ENCODE data around the gene GPC3. TPM values are rescaled to one million over a fixed set of nuclear protein-coding genes. Genes with fewer than 3 reads are reported as not detected.
A peak's percentile ranks its signal among the peaks of the same experiment; 100 is the strongest.

Gene GPC3
- polyA plus RNA-seq, 10 donors = 333 to 857 (median 404) TPM

DNA sequence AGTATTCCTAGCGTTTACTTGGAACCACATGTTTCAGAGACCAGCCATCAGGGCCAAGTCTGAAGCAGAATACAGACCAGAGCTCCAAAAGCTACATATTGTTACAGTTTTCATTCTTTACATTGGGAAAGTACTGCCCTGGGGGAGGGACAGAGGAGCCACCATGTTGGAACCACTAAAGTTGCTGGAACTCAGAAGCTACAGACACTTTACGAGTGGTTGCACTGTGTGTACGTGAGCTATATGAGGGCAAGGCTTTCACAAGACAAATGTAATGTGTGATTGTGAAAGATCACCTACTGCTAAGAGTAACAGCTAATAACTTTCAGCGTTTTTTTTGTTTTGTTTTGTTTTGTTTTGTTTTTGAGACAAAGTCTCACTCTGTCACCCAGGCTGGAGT lies 11.7 kb downstream of the GPC3 start:
- no peak for DNase-seq

DNA sequence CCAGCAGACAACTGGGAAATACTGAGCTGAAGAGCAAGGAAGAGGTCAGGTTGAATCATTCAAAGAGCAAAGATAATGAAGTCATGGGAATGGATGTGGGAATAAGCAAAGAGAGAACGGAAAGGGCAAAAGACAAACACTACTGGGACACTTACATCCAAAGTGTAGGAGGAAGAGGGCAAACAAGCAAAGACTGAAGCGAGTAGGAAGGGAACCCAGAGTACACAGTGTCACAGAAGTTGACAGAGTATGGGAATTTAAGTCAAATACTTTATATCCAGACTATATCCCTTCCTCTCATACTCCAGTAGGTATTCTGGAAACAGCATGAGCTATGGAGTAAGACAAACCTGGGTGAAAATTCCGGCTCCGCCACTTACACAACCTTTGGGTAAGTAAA lies 12.5 kb downstream of the GPC3 start:
- DNase-seq = no peak

DNA sequence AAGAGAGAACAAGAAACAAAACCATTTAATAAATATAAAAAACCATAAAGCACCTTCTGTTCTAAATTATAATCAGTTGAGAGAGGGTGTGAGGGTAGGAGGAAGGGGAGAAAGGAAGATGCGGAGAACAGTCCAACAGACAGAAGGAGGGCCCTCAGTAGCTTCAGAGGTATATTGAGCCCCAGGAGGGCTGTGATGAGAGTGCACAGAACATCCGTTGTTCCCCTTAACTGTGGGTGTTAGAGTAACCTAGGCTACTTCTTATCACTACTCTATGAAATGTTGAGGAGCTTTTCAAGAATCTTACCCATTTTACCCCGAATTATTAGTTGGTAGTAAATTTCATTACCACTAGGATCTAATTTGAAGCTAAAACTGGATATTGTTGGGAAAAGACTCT lies 13.8 kb downstream of the GPC3 start:
- DNase-seq = no peak

DNA sequence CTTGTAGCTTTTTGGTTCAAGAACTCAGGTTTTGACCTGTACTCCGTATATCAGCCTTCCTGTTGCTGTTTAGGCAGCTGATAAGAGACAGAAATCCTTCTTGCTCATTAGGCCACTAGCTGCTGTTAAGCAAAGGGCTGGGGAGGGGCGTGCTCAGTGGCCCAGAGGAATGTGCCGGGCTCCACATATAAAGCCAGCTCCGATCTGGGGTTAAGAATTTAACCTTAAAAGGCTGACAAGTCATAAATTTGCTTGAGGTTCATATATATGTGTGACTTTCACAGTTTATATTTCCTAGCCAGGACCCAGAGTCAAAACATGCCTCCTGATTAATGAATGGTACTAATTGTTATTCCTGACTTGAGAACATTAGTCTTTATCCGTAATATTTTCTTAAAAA lies 15.3 kb downstream of the GPC3 start:
- no peak for DNase-seq

DNA sequence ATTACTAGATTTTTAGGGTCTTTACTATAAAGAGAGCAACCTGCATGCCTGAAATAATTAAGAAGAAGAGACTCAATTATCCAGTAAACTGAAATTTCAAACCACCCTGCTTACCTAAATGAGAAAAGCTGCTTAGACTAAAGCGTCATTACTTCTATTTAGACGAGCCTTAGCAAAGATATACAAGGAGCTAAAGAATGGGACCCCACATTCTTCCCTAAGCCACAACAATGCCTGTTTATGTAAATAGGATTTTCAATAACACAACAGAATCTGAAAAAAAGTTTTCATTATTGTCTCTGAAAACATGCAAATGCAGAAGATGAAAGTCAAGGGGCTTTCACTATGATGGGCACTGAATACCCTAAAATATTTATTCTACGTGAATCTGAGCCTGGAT lies 16.2 kb downstream of the GPC3 start:
- DNase-seq = no peak

DNA sequence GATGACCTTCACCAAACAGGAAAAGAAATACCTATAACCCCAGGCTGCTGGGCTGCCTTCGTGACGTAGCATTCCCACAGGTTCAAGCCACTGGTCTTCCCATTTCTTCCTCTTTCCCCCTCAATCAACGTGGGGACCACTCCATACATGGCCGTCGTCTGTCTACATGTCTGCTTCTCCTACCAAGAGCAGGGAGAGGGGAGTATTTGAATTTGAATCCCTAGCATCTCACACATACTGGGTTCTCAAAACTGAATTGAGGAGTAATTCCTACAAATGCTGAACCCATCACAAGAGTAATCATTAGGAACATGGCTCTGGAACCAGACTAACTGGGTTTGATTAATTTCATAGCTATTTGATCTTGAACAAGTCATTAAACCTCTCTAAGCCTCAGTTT lies 17.3 kb downstream of the GPC3 start:
- no peak for DNase-seq

DNA sequence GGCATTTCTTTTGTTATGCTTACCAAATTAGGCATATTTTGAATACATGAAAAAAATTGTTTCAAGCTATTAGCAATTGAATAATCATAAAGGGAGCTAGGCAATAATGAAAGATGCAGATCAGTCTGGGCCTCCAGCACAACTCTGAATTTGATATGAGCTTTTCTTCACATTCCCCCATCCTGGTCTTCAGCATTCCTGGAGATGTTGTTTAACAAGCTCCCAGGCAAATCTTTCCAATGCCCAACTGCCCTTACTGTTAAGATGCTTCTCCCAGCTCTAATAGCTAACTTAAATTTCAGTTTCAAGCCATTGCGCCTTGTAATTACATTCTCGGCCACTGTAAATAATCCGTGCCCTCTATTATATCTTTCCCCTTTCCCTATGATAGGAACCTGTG lies 19.2 kb downstream of the GPC3 start:
- DNase-seq = no peak

DNA sequence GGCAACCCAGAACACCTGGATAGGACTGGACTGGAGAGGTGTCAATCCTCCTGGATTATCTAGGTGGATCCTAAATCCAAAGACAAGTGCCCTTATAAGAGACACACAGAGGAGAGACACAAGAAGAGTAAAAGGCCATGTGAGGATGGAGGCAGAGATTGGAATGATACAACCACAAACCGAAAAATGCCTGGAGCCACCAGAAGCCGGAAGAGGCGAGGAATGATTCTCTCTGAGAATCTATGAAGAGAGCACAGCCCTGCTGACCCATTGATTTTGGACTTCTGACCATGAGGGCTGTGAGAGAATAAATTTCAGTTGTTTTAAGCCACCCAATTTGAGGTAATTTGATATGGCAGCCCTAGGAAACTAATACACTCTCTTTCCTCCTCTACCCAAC lies 20.1 kb downstream of the GPC3 start:
- DNase-seq = no peak

DNA sequence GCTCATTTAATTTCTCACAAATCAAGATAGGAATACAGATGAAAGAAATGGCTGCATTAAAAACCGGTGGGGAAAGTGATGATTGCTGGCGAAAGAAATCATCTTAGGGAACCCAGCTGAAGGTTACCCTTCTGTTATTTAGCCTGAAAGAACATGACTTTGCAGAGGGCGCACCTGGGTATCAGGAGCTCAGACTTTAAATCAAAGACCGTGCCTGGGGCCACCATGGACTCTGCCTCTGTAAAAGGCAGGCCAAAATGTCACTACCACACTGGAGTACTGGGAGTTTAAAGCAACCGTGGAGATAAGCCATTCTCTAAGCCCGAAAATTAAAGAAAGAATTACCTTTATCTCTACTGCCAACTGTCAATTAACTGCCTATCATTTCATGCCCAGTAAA lies 24.3 kb downstream of the GPC3 start:
- DNase-seq = no peak

DNA sequence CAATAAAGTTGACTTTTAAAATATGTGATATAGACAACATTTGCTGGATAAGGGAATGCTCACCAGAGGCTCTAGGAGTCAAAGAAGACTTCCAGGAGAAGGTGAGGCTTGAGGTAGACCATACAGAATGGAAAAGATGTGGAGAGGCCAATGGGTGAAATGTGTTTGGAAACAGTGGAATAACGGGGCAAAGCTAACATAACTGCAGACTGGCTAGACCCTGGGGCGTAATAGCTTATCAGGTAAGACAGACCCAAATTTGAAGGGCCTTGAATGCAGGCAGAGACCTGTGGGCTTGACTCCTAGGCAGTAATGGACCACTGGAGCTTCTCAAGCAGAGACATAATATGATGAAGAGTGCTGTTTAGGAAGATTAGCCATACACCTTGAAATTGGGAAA lies 25.4 kb downstream of the GPC3 start:
- DNase-seq = no peak

DNA sequence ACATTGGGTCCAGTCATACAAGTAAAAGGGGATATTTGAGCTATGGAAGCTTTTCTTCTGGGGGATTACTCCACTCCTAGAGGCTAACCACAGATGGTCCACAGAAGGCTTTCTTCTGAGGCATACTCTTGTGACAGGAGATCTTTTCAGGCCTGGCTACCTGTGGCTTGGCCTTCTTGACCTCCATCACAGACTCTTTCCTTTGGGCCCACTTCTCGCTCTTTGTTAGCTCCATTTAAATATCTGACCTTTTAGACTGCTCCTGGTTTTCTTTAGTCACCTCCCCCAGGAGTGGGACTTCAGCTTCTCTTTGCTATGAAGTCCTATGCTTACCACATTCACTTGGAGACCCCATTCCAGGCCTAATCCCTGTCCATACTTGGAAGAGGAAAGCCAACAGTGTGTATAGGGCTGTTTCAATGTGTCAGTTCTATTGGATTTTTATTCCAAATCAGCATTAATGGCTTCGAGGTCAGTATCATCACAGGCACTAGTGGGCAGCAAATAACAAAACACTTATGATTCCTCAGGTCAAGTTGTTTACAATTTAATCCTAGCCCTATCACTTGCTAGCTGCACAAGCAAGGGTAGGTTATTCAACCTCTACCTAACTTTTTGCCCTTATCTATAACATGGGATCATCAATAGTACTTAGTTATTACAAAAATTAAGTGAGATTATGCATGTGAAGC lies 26.3 kb downstream of the GPC3 start:
- DNase-seq = no peak

DNA sequence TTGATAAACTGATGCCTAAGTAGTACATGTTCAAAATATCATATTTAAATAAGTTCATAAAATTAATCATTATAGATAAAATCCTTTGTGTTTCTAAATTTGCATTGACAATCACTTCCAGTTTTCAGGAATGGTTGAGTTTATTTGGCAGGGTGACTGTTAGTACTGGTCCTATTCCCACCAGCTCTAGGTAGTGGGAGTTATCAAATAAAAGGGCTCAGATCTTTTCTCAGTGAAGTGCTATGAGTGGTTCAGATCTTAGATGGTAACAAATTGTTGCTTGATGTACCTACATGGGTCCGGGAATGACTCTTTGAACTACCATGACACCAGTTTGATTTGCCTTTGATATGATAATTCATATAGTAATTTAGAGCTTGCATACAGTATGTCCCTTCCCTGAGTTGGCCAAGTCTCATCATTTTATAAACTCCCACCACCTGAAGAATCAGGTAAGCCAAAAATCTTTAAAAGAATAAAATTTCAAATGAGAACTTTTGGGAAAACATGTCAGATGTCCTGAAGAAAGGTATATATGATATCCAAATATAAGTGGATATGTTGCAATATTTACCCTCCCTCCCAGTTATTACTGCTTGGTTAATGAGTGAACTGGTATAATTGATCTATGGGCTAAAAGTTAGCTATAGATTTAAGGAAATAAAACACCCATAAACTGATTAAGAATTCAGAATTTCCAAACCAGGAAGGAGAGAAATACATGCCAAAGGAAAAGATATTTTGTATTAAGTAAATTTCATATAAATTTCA lies 28.6 kb downstream of the GPC3 start:
- DNase-seq = no peak

DNA sequence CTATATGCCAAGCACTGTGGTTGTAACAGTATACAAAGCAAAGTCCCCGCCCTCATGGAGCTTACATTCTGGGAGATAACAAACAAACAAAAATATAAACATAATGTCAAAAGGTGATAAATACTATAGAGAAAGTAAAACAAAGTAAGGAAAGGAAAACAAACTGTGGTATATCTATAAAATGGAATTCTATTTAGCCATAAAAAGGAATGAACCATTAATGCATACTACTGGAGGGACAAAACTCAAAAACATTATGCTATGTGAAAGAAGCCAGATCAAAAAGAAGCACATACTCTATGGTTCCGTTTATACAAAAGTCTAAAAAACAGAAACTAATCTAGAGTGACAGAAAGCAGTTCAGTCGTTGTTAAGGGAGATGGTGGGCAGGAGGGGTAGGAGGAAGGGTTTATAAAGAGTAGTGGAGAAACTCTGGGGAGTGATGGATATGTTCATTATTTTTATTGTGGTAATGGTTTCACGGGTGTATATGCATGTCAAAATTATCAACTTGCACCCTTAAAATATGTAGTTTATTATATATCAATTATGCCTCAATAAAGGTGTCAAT lies 31.5 kb downstream of the GPC3 start:
- DNase-seq = no peak

DNA sequence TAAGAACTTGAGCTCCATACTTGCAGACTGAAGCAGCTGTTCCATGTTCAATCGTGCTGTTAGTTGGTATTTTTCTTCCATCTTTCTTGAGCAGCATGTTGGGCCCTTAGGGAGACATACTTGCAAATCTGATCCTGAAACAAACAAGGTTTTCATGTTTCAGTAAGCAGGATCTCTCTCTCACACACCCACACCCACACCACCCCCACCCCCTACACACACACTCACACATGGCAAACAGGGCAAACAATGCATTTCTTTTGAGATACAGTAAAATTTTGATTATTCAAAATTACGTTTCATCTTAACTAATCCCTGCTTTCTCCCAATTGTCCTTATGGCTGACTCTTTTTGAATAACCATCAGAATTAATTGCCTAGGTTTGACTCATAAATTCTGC lies 32.3 kb downstream of the GPC3 start:
- no peak for DNase-seq

DNA sequence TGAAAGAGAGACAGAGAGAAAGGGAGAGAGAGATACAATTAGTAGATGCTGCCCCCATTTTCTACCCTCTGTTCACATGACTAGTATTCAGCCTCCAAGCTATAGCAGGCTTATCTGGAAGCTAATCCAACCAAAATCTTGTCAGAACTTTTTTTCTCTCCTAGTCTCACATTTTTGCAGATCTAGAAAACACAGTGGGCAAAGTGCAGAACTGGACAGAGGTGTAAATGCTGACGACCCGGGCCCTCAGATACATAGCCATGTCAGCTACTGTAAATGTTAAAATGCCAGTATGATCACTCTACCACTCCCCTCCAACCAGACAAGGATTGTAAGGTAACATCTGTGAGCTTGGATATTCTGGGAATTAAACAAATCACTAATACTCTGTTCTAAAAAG lies 34.3 kb downstream of the GPC3 start:
- DNase-seq = no peak

DNA sequence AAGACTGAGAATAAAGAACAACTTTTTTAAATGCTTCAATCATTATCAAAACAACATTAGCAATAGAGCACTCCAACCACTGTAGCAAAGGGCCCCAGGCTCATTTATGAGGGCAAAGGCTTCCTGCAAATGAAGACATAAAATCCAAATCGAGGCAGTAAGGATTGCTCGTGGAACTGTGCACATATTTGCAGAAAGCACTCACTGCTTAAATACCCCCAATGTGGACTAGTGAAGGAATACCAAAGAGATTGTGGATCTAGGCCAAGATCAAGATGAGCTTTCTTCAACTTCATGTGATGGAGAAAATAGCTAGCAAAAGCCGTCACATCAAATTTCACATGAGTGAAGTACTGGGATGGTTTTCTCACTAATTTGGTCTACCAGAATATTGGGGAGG lies 35.2 kb downstream of the GPC3 start:
- DNase-seq = no peak

DNA sequence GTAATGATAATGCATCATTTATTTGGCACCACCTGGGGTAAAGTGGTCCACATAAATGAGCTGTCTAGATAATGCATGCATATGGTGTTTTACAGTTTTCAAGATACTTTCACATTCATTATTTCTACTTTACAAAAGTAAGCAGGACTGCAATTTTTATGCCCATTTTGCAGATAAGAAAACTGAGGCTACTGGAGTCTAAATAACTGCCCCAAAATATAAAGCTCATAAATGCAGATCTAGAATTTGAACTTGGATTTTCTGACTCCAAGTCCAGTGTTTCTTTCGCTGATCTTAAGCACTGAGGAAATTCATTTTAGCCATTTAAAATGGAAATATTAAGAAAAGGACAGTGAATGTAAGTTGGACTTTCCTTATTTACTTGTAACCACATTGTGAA lies 36.5 kb downstream of the GPC3 start:
- DNase-seq = no peak

DNA sequence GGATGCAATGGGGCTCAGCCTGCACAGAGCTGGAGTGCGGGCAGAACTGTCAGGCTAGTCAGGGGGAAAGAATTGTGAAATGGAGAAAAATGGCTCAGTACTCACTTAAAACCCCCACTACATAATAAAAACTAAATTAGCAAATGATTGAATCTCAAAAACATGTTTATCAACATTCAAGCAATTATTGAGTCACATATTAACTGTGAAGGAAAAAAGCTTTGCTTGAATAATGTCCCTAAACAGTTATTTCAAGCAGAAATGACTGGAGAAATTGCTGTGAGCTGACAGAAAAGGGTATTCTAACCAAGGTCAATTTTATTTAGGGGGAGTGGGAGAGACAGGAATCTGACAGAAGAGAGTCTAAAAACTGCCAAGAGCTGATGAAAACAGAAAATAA lies 37.4 kb downstream of the GPC3 start:
- no peak for DNase-seq

DNA sequence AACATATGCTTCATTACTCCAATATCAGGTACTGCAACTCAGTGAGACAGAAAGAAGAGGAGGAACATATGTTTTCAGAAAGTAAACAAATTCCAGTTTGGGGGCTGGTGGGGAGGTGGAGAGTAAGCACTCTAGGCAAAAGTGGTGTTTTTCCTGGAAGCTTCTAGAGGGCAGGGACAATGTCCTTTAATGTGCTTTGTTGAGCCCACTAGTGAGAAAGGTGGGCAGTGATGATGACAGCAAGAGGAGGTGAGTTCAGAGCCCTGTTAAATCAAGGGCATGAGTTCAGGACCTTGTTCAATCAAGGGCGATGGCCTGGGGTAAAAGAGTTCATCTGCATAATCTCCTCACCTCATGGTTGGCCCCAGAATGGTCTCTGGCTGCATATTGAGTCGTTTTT lies 38.4 kb downstream of the GPC3 start:
- DNase-seq = no peak

DNA sequence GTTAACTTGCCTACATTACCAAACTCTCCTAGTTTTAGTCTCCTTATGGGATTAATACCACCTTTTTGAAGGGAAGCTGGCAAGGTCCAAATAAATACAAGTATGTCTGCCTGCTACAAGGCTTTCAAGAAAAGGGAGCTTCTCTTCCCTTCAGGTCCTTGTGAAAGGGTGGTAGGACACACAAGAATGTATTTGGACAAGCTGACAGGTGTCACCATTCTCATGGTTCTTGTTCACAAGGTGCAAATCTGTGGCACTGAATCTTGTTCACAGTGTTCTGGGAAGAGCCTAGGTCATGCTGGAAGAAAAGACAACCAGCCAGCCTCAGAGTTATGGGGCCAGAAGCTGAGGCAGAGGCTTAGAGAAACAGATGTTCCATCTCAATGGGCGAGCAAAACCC lies 41.9 kb downstream of the GPC3 start:
- no peak for DNase-seq

DNA sequence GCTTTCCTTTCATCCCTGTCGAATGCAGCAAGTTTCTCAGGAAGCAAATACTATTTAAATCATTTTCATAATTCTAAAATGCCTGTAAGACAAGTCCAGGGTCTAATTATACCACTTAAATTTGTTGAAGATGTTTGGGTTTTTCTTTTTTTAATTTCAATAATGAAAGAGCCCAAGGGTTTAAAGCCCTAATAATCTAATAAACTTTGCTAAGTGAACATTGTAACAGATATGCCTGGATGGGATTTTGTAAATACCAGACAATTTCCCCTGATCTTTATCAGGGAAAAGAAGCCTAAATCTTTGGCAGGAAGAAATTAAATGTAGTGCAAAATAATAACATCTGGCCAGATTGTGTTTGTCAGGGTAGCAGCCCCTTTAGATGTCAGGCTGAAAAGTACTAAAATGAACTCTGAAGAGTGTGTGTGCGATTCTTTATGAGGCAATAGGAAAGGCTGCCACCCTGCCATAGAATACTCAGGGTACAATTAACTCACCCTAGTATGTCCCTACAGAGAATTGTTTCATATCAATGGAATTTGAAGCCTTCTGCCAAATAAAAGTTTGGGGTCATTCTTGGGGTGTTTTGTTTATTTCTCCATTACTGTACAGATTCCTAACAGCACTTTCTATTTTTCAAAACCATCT lies 45.6 kb downstream of the GPC3 start:
- DNase-seq = peak in 1 of 3 donors; percentile 14

DNA sequence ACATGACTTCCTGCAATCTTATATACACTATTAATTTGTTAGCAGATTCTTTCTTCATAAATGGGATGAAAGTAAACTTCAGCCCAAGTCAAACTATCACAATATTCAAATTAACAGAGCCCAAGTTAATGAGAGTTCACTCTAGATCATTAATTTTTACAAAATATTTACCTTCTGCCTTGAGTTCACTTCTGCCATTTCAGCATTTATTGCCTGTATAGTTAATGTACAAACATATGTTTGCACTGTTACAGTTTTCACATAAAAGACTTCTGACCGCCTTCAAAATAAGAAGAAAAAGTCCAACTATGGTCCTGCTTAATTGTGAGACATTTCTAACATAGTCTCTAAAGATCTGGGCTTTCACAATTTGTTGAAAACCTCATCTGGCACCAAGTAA lies 46.9 kb downstream of the GPC3 start:
- no peak for DNase-seq

DNA sequence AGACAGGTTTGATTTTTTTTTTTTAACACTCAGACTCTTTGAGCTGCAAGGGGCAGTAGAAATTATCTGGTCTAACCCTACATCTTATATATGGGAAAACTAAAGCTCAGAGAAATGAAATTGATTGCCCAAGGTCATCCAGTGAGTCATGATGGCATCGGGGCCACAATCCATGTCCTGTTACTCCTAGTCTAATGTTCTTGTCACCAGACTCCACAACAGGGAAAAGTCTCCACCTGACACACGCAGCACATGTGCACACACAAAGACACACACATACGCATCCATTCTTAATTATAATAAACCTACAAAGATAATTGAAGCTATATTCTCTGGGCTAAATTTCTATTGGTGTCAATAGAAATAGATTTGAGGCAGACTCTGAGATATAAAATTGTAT lies 48.4 kb downstream of the GPC3 start:
- DNase-seq = no peak
